ENCODE data around the gene CDHR3.

CDHR3 gene

GRCh38 chr7:105926131-105926530 lies 36.9 kb upstream of the CDHR3 start:
- H3K4me3 ChIP-seq (ENCODE audit: low read depth, low read length): no peak overlapping the region
- no peak for DNase-seq (ENCODE audit: low read depth)
- in situ Hi-C loops (cut with HindIII; ENCODE audit: low sequenced_read_pairs): no loop called here
- TF ChIP-seq CTCF (IDR thresholded peaks at IDR 0.05; ENCODE audit: low read depth, low read length, missing control alignments): no peak

GRCh38 chr7:105931179-105931578 lies 31.9 kb upstream of the CDHR3 start:
- DNase-seq (ENCODE audit: low read depth): no peak
- TF ChIP-seq CTCF (IDR thresholded peaks at IDR 0.05; ENCODE audit: low read depth, low read length, missing control alignments): no peak
- H3K4me3 ChIP-seq (ENCODE audit: low read depth, low read length): no peak overlapping the region
- in situ Hi-C loops (cut with HindIII; ENCODE audit: low sequenced_read_pairs): no loop called here

GRCh38 chr7:105932835-105933477 lies 30.1 kb upstream of the CDHR3 start:
- in situ Hi-C loops (cut with HindIII; ENCODE audit: low sequenced_read_pairs): no loop called here
- TF ChIP-seq CTCF (IDR thresholded peaks at IDR 0.05; ENCODE audit: low read depth, low read length, missing control alignments): no peak
- peak; percentile 59 for DNase-seq (ENCODE audit: low read depth)
- no peak overlapping the region for H3K4me3 ChIP-seq (ENCODE audit: low read depth, low read length)

GRCh38 chr7:105934572-105935185 lies 28.4 kb upstream of the CDHR3 start:
- peak; percentile 13 for DNase-seq (ENCODE audit: low read depth)
- in situ Hi-C loops (cut with HindIII; ENCODE audit: low sequenced_read_pairs): no loop called here
- no peak overlapping the region for H3K4me3 ChIP-seq (ENCODE audit: low read depth, low read length)
- TF ChIP-seq CTCF (IDR thresholded peaks at IDR 0.05; ENCODE audit: low read depth, low read length, missing control alignments): peak; percentile 35

DNA sequence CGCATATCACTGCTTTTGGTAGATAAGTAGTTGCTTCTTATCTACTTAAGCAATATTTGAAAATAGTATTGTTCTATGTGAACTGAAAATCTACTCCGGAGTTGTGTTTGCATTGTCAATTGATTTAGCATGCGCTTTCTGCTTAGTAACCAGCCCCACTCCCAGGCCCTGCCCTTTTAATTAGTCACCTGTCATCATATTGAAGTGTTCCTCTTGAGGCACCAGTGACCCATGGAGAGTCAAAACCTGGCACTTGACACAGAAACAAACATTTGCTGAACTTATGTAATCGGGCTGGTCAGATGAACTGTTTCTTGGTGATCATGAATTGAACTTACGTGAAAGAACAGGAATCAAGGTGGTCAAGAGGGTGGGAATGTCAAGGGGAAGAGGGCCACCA lies 27.8 kb upstream of the CDHR3 start:
- no peak for DNase-seq (ENCODE audit: low read depth)
- in situ Hi-C loops (cut with HindIII; ENCODE audit: low sequenced_read_pairs): no loop called here
- no peak for TF ChIP-seq CTCF (IDR thresholded peaks at IDR 0.05; ENCODE audit: low read depth, low read length, missing control alignments)
- no peak overlapping the region for H3K4me3 ChIP-seq (ENCODE audit: low read depth, low read length)

DNA sequence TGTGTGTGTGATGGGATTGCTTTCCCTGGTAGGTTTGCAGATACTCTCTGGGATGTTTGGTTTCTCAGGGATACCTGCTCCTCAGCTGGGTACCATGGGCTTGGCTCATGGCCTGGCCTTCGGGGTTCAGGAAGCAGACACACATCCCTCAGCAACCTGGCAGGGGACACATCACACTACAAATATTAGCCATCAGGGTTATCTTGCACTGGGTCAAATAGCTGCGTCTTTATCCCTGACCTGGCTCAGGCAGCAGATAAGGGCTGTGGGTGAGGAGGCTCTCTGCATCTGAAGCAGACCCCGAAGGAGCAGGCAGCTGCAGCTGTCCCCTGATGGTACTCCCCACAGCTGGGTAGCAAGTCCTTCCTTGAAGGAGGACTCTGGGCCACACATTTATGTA lies 25.7 kb upstream of the CDHR3 start:
- TF ChIP-seq CTCF (IDR thresholded peaks at IDR 0.05; ENCODE audit: low read depth, low read length, missing control alignments): no peak
- DNase-seq (ENCODE audit: low read depth): no peak
- in situ Hi-C loops (cut with HindIII; ENCODE audit: low sequenced_read_pairs): no loop called here
- no peak overlapping the region for H3K4me3 ChIP-seq (ENCODE audit: low read depth, low read length)

Measured in astrocyte of the cerebellum (primary cell).